ENCODE results near the gene TNFRSF19.

- no peak for TF ChIP-seq CTCF (IDR thresholded peaks at IDR 0.05)
- TF ChIP-seq POLR2A (IDR thresholded peaks at IDR 0.05), result no peak
- TF ChIP-seq EP300 (IDR thresholded peaks at IDR 0.05), result no peak
These were observed 48.1 kb downstream of the TNFRSF19 start for GRCh38 chr13:23618341-23618740.

Measured in stomach (tissue), 4 donors.